ENCODE data around the gene TDRKH. TPM values are rescaled to one million over a fixed set of nuclear protein-coding genes. Genes with fewer than 3 reads are reported as not detected.

TDRKH gene
- total and polyA plus RNA-seq, 7 experiments from 2014 or later, result 7.7 to 23.1 (median 17.4) TPM

DNA sequence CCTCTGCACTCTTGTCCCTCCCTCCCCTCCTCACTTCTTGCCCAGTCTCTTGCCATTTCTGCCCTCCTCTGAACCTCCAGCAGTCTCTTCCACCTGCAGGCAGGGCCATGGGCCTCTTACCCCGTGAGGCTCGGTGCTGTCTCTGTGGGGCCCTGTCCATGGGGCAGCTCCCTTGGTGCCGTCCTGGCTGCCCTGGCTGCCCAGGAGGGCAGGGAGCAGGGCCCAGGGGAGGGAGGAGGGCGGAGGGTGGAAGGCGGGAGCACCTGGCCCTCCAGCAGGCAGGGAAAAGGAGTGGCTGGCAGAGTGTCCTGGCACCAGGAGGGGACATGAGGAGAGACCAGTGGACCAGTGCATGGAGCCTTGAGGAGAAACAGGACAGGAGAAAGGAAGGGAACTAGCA lies 41.3 kb upstream of the TDRKH start, which contains the start of gene RORC:
Gene RORC, minus strand, starts transcription at position 198 of the 400 bp plus-strand sequence. Its CDS starts 38 bp downstream, at position 160.
- Histone ChIP-seq H3K36me3 (ENCODE audit: control insufficient read depth in 2 of 3, insufficient read depth in 3 of 3, low read length in 3 of 3) (no peaks in the 10 kb centered on the region), H3K27ac (ENCODE audit: low read depth, low read length) (no peak within 1 kb of the TSS), H3K27me3 (ENCODE audit: control insufficient read depth in 2 of 2, insufficient read depth in 2 of 2, low read length in 2 of 2) (no peaks in the 10 kb centered on the region), H3K4me1 (ENCODE audit: control insufficient read depth in 2 of 2, insufficient read depth in 2 of 2, low read length in 2 of 2) (peaks cover 48 to 64% of the 10 kb centered on the region in 2 donors), H3K4me3 (ENCODE audit: low read length) (no peak within 1 kb of the TSS), H3K9me3 (ENCODE audit: control insufficient read depth in 2 of 3, low read length in 3 of 3) (no peaks in the 10 kb centered on the region)
- no peak for DNase-seq
- H3K9me3 Mint-ChIP-seq, result peaks cover 0 to 1% (median 0%) of the 10 kb centered on the region in 11 donors
- ChIA-PET POLR2A (no interaction called here), CTCF (no interaction called here)
- H3K27ac Mint-ChIP-seq, result peak within 1 kb of the TSS in 7 of 9 donors; percentile 14 to 83 (median 72)
- intact Hi-C loops (cut with micrococcal nuclease), result no loop called here
- H3K4me1 Mint-ChIP-seq, result peaks cover 46 to 83% (median 68%) of the 10 kb centered on the region in 7 donors
- H3K27me3 Mint-ChIP-seq, result no peaks in the 10 kb centered on the region
- peak within 1 kb of the TSS in 2 of 10 donors; percentile 12 to 72 for H3K4me3 Mint-ChIP-seq
- no peaks in the 10 kb centered on the region for H3K36me3 Mint-ChIP-seq
- no peak for ATAC-seq

DNA sequence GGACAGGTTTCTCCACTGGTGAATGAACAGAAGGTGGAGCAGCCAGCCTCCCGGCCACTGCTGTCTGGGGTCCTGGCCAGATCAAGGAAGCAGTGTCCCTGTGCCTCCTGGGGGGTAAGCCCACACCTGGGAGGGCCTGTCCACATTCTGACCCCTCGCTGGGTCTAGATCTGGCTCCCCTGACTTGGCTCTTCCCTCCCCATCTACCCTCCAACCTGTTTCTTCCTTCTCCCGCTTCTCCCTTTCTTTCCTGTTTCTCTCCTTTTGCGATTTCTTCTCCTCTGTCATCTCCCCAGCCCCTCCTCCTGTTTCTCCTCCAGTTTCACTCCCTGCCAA lies 40.9 kb upstream of the TDRKH start:
- Histone ChIP-seq H3K36me3 (ENCODE audit: control insufficient read depth in 2 of 3, insufficient read depth in 3 of 3, low read length in 3 of 3) (no peaks in the 10 kb centered on the region), H3K27ac (ENCODE audit: low read depth, low read length) (no peak overlapping the region), H3K27me3 (ENCODE audit: control insufficient read depth in 2 of 2, insufficient read depth in 2 of 2, low read length in 2 of 2) (no peaks in the 10 kb centered on the region), H3K4me3 (ENCODE audit: low read length) (no peak overlapping the region), H3K4me1 (ENCODE audit: control insufficient read depth in 2 of 2, insufficient read depth in 2 of 2, low read length in 2 of 2) (peaks cover 47 to 63% of the 10 kb centered on the region in 2 donors), H3K9me3 (ENCODE audit: control insufficient read depth in 2 of 3, low read length in 3 of 3) (no peaks in the 10 kb centered on the region)
- Mint-ChIP-seq H3K9me3 (no peaks in the 10 kb centered on the region), H3K4me3 (peak overlapping the region in 1 of 10 donors; percentile 64), H3K27ac (peak overlapping the region in 4 of 9 donors; percentile 14 to 83 (median 64)), H3K36me3 (no peaks in the 10 kb centered on the region), H3K4me1 (peaks cover 42 to 83% (median 67%) of the 10 kb centered on the region in 7 donors), H3K27me3 (no peaks in the 10 kb centered on the region)
- intact Hi-C loops (cut with micrococcal nuclease), result no loop called here
- no peak for ATAC-seq
- ChIA-PET POLR2A (no interaction called here), CTCF (no interaction called here)
- DNase-seq, result no peak

DNA sequence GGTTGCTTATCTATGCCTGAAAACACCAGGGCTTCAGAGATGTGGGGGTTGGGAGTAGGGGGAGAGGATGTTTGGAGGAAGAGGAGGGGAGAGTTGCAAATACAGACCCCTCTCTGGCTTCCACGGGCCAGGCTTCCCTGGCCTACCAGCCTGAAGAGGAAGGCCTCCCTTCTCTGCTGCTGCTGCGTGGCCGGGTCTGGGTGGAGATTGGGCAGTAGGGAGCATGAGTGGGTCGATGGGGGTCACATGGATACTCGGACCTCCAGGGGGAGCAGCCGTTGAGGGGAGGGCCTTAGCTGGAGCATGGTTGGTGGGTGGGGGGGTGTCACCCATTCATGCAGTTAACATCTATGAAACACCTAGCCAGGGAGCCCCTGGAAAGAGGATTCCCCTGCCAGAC lies 39.8 kb upstream of the TDRKH start:
- H3K27me3 Mint-ChIP-seq, result no peaks in the 10 kb centered on the region
- no peak overlapping the region for H3K4me3 ChIP-seq (ENCODE audit: low read length)
- CTCF ChIA-PET, result interaction anchor here (0.6 kb wide), 1 partner anchor 40 kb away, joined by 7 read pairs; no protein-coding TSS in a partner anchor
- POLR2A ChIA-PET, result no interaction called here
- ATAC-seq (no peak), DNase-seq (no peak)
- H3K27ac Mint-ChIP-seq, result peak overlapping the region; percentile 3 to 91 (median 80)
- peaks cover 41 to 86% (median 62%) of the 10 kb centered on the region in 7 donors for H3K4me1 Mint-ChIP-seq
- no peaks in the 10 kb centered on the region for H3K27me3 ChIP-seq (ENCODE audit: control insufficient read depth in 2 of 2, insufficient read depth in 2 of 2, low read length in 2 of 2)
- H3K9me3 ChIP-seq (ENCODE audit: control insufficient read depth in 2 of 3, low read length in 3 of 3), result no peaks in the 10 kb centered on the region
- peaks cover 52 to 65% of the 10 kb centered on the region in 2 donors for H3K4me1 ChIP-seq (ENCODE audit: control insufficient read depth in 2 of 2, insufficient read depth in 2 of 2, low read length in 2 of 2)
- intact Hi-C loops (cut with micrococcal nuclease), result no loop called here
- H3K36me3 Mint-ChIP-seq, result no peaks in the 10 kb centered on the region
- no peaks in the 10 kb centered on the region for H3K36me3 ChIP-seq (ENCODE audit: control insufficient read depth in 2 of 3, insufficient read depth in 3 of 3, low read length in 3 of 3)
- no peaks in the 10 kb centered on the region for H3K9me3 Mint-ChIP-seq
- no peak overlapping the region for H3K27ac ChIP-seq (ENCODE audit: low read depth, low read length)
- H3K4me3 Mint-ChIP-seq, result peak overlapping the region in 6 of 10 donors; percentile 44 to 80 (median 72)

GRCh38 chr1:151829352-151830046 lies 39.2 kb upstream of the TDRKH start:
- H3K36me3 ChIP-seq (ENCODE audit: control insufficient read depth in 2 of 3, insufficient read depth in 3 of 3, low read length in 3 of 3), result no peaks in the 10 kb centered on the region
- ATAC-seq (no peak), DNase-seq (no peak)
- H3K27me3 Mint-ChIP-seq, result no peaks in the 10 kb centered on the region
- H3K4me1 Mint-ChIP-seq, result peaks cover 41 to 82% (median 58%) of the 10 kb centered on the region in 7 donors
- no peaks in the 10 kb centered on the region for H3K9me3 ChIP-seq (ENCODE audit: control insufficient read depth in 2 of 3, low read length in 3 of 3)
- H3K4me1 ChIP-seq (ENCODE audit: control insufficient read depth in 2 of 2, insufficient read depth in 2 of 2, low read length in 2 of 2), result peaks cover 52 to 64% of the 10 kb centered on the region in 2 donors
- no peaks in the 10 kb centered on the region for H3K36me3 Mint-ChIP-seq
- no peak overlapping the region for H3K4me3 ChIP-seq (ENCODE audit: low read length)
- intact Hi-C loops (cut with micrococcal nuclease), result loop anchor here in 1 of 2 donors (2.0 kb wide), 1 partner anchor 39 kb away; the partner anchor contains the start of gene TDRKH
- ChIA-PET CTCF (no interaction called here), POLR2A (interaction anchor here (0.6 kb wide), 1 partner anchor 83 kb away, joined by 3 read pairs; no protein-coding TSS in a partner anchor)
- no peaks in the 10 kb centered on the region for H3K9me3 Mint-ChIP-seq
- H3K27ac Mint-ChIP-seq, result peak overlapping the region; percentile 3 to 91 (median 80)
- H3K27me3 ChIP-seq (ENCODE audit: control insufficient read depth in 2 of 2, insufficient read depth in 2 of 2, low read length in 2 of 2), result no peaks in the 10 kb centered on the region
- peak overlapping the region; percentile 39 to 80 (median 72) for H3K4me3 Mint-ChIP-seq
- peak overlapping the region; percentile 16 for H3K27ac ChIP-seq (ENCODE audit: low read depth, low read length)

GRCh38 chr1:151828921-151829320 lies 38.6 kb upstream of the TDRKH start:
- Histone ChIP-seq H3K4me1 (ENCODE audit: control insufficient read depth in 2 of 2, insufficient read depth in 2 of 2, low read length in 2 of 2) (peaks cover 47 to 58% of the 10 kb centered on the region in 2 donors), H3K4me3 (ENCODE audit: low read length) (no peak overlapping the region), H3K27ac (ENCODE audit: low read depth, low read length) (peak overlapping the region; percentile 16), H3K27me3 (ENCODE audit: control insufficient read depth in 2 of 2, insufficient read depth in 2 of 2, low read length in 2 of 2) (no peaks in the 10 kb centered on the region), H3K36me3 (ENCODE audit: control insufficient read depth in 2 of 3, insufficient read depth in 3 of 3, low read length in 3 of 3) (no peaks in the 10 kb centered on the region), H3K9me3 (ENCODE audit: control insufficient read depth in 2 of 3, low read length in 3 of 3) (no peaks in the 10 kb centered on the region)
- ChIA-PET CTCF (interaction anchor here (0.8 to 1.6 kb wide), 2 partner anchors 8 to 48 kb away, joined by 3 to 6 read pairs; no protein-coding TSS in a partner anchor), POLR2A (interaction anchor here (0.6 kb wide), 1 partner anchor 83 kb away, joined by 3 read pairs; no protein-coding TSS in a partner anchor)
- intact Hi-C loops (cut with micrococcal nuclease), result loop anchor here in 1 of 2 donors (2.0 kb wide), 1 partner anchor 38 kb away; the partner anchor contains the start of gene TDRKH
- Mint-ChIP-seq H3K27ac (peak overlapping the region; percentile 3 to 91 (median 80)), H3K4me3 (peak overlapping the region; percentile 39 to 80 (median 72)), H3K36me3 (no peaks in the 10 kb centered on the region), H3K9me3 (no peaks in the 10 kb centered on the region), H3K27me3 (no peaks in the 10 kb centered on the region), H3K4me1 (peaks cover 40 to 79% (median 57%) of the 10 kb centered on the region in 7 donors)
- DNase-seq (no peak), ATAC-seq (no peak)

DNA sequence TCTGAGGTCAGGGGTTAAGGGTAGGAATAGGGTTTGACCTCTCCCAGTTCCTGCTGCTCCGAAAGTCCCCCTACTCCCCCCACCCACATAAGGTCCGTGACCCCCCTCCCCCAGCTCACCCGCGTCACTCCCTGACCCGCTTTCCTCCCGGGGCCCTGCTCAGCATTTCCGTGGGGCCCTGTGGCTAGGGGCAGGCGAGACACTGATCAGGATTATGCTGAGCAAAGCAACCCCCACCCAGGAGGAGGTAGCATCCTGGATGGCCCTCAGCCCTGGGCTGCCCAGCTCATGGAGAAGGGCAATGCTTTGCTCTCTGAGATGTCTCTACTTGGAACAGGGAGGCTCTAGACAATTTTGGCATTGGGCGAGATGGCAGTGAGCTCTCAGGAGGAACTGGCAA lies 37.6 kb upstream of the TDRKH start:
- CTCF ChIA-PET, result interaction anchor here (0.8 to 1.6 kb wide), 3 partner anchors 9 to 49 kb away, joined by 3 to 6 read pairs (median 3); no protein-coding TSS in a partner anchor
- Histone ChIP-seq H3K27me3 (ENCODE audit: control insufficient read depth in 2 of 2, insufficient read depth in 2 of 2, low read length in 2 of 2) (no peaks in the 10 kb centered on the region), H3K4me1 (ENCODE audit: control insufficient read depth in 2 of 2, insufficient read depth in 2 of 2, low read length in 2 of 2) (peaks cover 40 to 51% of the 10 kb centered on the region in 2 donors), H3K27ac (ENCODE audit: low read depth, low read length) (no peak overlapping the region), H3K36me3 (ENCODE audit: control insufficient read depth in 2 of 3, insufficient read depth in 3 of 3, low read length in 3 of 3) (no peaks in the 10 kb centered on the region), H3K4me3 (ENCODE audit: low read length) (peak overlapping the region; percentile 0), H3K9me3 (ENCODE audit: control insufficient read depth in 2 of 3, low read length in 3 of 3) (no peaks in the 10 kb centered on the region)
- H3K9me3 Mint-ChIP-seq, result no peaks in the 10 kb centered on the region
- intact Hi-C loops (cut with micrococcal nuclease), result loop anchor here in 1 of 2 donors (2.0 kb wide), 1 partner anchor 37 kb away; the partner anchor contains the start of gene TDRKH
- peak overlapping the region in 8 of 9 donors; percentile 53 to 91 (median 80) for H3K27ac Mint-ChIP-seq
- POLR2A ChIA-PET, result no interaction called here
- H3K36me3 Mint-ChIP-seq, result no peaks in the 10 kb centered on the region
- DNase-seq (no peak), ATAC-seq (no peak)
- peak overlapping the region; percentile 39 to 80 (median 62) for H3K4me3 Mint-ChIP-seq
- no peaks in the 10 kb centered on the region for H3K27me3 Mint-ChIP-seq
- H3K4me1 Mint-ChIP-seq, result peaks cover 32 to 69% (median 49%) of the 10 kb centered on the region in 7 donors

Data from naive thymus-derived CD4-positive, alpha-beta T cell (primary cell).